Neural progenitor cell (in vitro differentiated cells): ENCODE measurements around the gene SDK2. TPM values are rescaled to one million over a fixed set of nuclear protein-coding genes. Genes with fewer than 3 reads are reported as not detected.

Experiments used
- DNase-seq: peaks from one replicate; pipeline ENCODE4 v3.0.0-alpha.2; 2016; ENCODE audit warnings: low spot score
- H2AFZ ChIP-seq: fragments of 200-600 bp; sonication (generic); replicated peaks from 2 replicates; pipeline ENCODE4 v1.6.1; 2016; ENCODE audit warnings: antibody characterized with exemption
- H3F3A ChIP-seq: fragments of 200-600 bp; sonication (generic); 2 replicates; pipeline ENCODE4 v1.6.1; 2016; ENCODE audit warnings: antibody characterized with exemption, low read depth
- H3K27ac ChIP-seq: fragments of 200-600 bp; sonication (generic); 2 replicates; pipeline ENCODE4 v1.5.1; 2016; ENCODE audit warnings: mild to moderate bottlenecking
- H3K27me3 ChIP-seq: fragments of 200-600 bp; sonication (generic); 2 replicates; pipeline ENCODE4 v1.6.1; 2016; ENCODE audit warnings: mild to moderate bottlenecking, moderate library complexity
- H3K36me3 ChIP-seq: fragments of 200-600 bp; sonication (generic); 2 replicates; pipeline ENCODE4 v1.5.1; 2016
- H3K4me1 ChIP-seq: fragments of 200-600 bp; sonication (generic); 2 replicates; pipeline ENCODE4 v1.6.1; 2016; ENCODE audit warnings: mixed run types
- H3K4me2 ChIP-seq: fragments of 200-600 bp; sonication (generic); 2 replicates; pipeline ENCODE4 v1.6.1; 2016
- H3K4me3 ChIP-seq: fragments of 200-600 bp; sonication (generic); 2 replicates; pipeline ENCODE4 v1.5.1; 2016
- H3K79me2 ChIP-seq: fragments of 200-600 bp; sonication (generic); 2 replicates; pipeline ENCODE4 v1.6.1; 2016; ENCODE audit warnings: low read depth
- H3K9ac ChIP-seq: fragments of 200-600 bp; sonication (generic); 2 replicates; pipeline ENCODE4 v1.6.1; 2016
- H3K9me3 ChIP-seq: fragments of 200-600 bp; sonication (generic); 2 replicates; pipeline ENCODE4 v1.5.1; 2016; ENCODE audit warnings: low read depth
- H4K20me1 ChIP-seq: fragments of 200-600 bp; sonication (generic); 2 replicates; pipeline ENCODE4 v1.6.1; 2016; ENCODE audit warnings: low read depth
- H3K27ac Mint-ChIP-seq: 3 replicates; pipeline ENCODE4 v1.8.0; 2021; ENCODE audit warnings: mixed read lengths
- H3K27me3 Mint-ChIP-seq: 2 replicates; pipeline ENCODE4 v1.8.0; 2022; ENCODE audit warnings: low read depth, mild to moderate bottlenecking, inconsistent platforms, moderate library complexity, mixed read lengths; ENCODE audit not compliant: insufficient read depth
- H3K36me3 Mint-ChIP-seq: 3 replicates; pipeline ENCODE4 v1.8.0; 2021; ENCODE audit warnings: mixed read lengths
- H3K4me1 Mint-ChIP-seq: 3 replicates; pipeline ENCODE4 v1.8.0; 2021; ENCODE audit warnings: mixed read lengths
- H3K4me3 Mint-ChIP-seq: 3 replicates; pipeline ENCODE4 v1.8.0; 2021; ENCODE audit warnings: mild to moderate bottlenecking, moderate library complexity, mixed read lengths
- H3K9me3 Mint-ChIP-seq: 3 replicates; pipeline ENCODE4 v1.8.0; 2020; ENCODE audit warnings: mixed read lengths
- CTCF ChIP-seq: fragments of 200-600 bp; sonication (generic); IDR thresholded peaks from 2 replicates; pipeline ENCODE4 v1.5.1; 2017; ENCODE audit warnings: antibody characterized with exemption, mild to moderate bottlenecking
- EZH2 ChIP-seq: fragments of 200-600 bp; sonication (generic); IDR thresholded peaks from 2 replicates; pipeline ENCODE4 v1.6.1; 2017; ENCODE audit warnings: antibody characterized with exemption, mild to moderate bottlenecking, moderate library complexity
- EZH2phosphoT487 ChIP-seq: fragments of 200-600 bp; sonication (generic); IDR thresholded peaks from 2 replicates; pipeline ENCODE4 v1.6.1; 2017; ENCODE audit warnings: antibody characterized with exemption
- total RNA-seq: library from RNA; depleted of rRNA; stranded (reverse); fragments of >200 nt; gene quantifications from 2 replicates; pipeline ENCODE4 v1.2.3, GENCODE V29; 2015; ENCODE audit warnings: low replicate concordance

SDK2 gene
- total RNA-seq, 1 donor from 2014 or later: 15.3 TPM

- Mint-ChIP-seq H3K36me3 (peaks cover 1% of the 10 kb centered on the region), H3K4me3 (no peak overlapping the region), H3K4me1 (peaks cover 3% of the 10 kb centered on the region), H3K27ac (no peak overlapping the region), H3K27me3 (peaks cover 4% of the 10 kb centered on the region), H3K9me3 (peaks cover 9% of the 10 kb centered on the region)
- Histone ChIP-seq H3K4me3 (no peak overlapping the region), H3K4me1 (no peaks in the 10 kb centered on the region), H3K79me2 (no peaks in the 10 kb centered on the region), H3K9me3 (no peaks in the 10 kb centered on the region), H2AFZ (no peak overlapping the region), H3K27ac (no peak overlapping the region), H3K36me3 (no peaks in the 10 kb centered on the region), H3K4me2 (no peak overlapping the region), H3F3A (no peaks in the 10 kb centered on the region), H3K9ac (no peak overlapping the region), H4K20me1 (no peaks in the 10 kb centered on the region), H3K27me3 (no peaks in the 10 kb centered on the region)
- TF ChIP-seq CTCF (no peak), EZH2phosphoT487 (no peak), EZH2 (no peak)
- DNase-seq: no peak
Observed at GRCh38 chr17:73667181-73667959, 23.1 kb upstream of the SDK2 start.

- Histone ChIP-seq H3K36me3 (no peaks in the 10 kb centered on the region), H4K20me1 (no peaks in the 10 kb centered on the region), H3K9ac (no peak overlapping the region), H3K79me2 (no peaks in the 10 kb centered on the region), H3F3A (no peaks in the 10 kb centered on the region), H3K4me3 (no peak overlapping the region), H3K9me3 (no peaks in the 10 kb centered on the region), H3K4me2 (no peak overlapping the region), H3K4me1 (no peaks in the 10 kb centered on the region), H3K27me3 (no peaks in the 10 kb centered on the region), H2AFZ (no peak overlapping the region), H3K27ac (no peak overlapping the region)
- H3K27me3 Mint-ChIP-seq: peaks cover 4% of the 10 kb centered on the region
- peaks cover 2% of the 10 kb centered on the region for H3K9me3 Mint-ChIP-seq
- peak; percentile 8 for DNase-seq
- H3K36me3 Mint-ChIP-seq: peaks cover 1% of the 10 kb centered on the region
- H3K4me1 Mint-ChIP-seq: peaks cover 3% of the 10 kb centered on the region
- TF ChIP-seq EZH2: no peak
- no peak for TF ChIP-seq EZH2phosphoT487
- TF ChIP-seq CTCF: no peak
- no peak overlapping the region for H3K27ac Mint-ChIP-seq
- no peak overlapping the region for H3K4me3 Mint-ChIP-seq
Observed at GRCh38 chr17:73663614-73664013, 19.4 kb upstream of the SDK2 start.

GRCh38 chr17:73660366-73660765 lies 16.1 kb upstream of the SDK2 start:
- Mint-ChIP-seq H3K4me1 (peaks cover 3% of the 10 kb centered on the region), H3K9me3 (no peaks in the 10 kb centered on the region), H3K27me3 (peaks cover 5% of the 10 kb centered on the region), H3K4me3 (no peak overlapping the region), H3K27ac (no peak overlapping the region), H3K36me3 (no peaks in the 10 kb centered on the region)
- H3K79me2 ChIP-seq: no peaks in the 10 kb centered on the region
- H4K20me1 ChIP-seq: no peaks in the 10 kb centered on the region
- no peak overlapping the region for H3K9ac ChIP-seq
- H3K4me1 ChIP-seq: no peaks in the 10 kb centered on the region
- no peak for DNase-seq
- peaks cover 4% of the 10 kb centered on the region for H3K27me3 ChIP-seq
- no peak overlapping the region for H3K27ac ChIP-seq
- H3K4me2 ChIP-seq: no peak overlapping the region
- H2AFZ ChIP-seq: no peak overlapping the region
- H3K4me3 ChIP-seq: no peak overlapping the region
- H3K36me3 ChIP-seq: no peaks in the 10 kb centered on the region
- no peaks in the 10 kb centered on the region for H3F3A ChIP-seq
- no peak for TF ChIP-seq EZH2phosphoT487
- TF ChIP-seq EZH2: no peak
- TF ChIP-seq CTCF: no peak
- no peaks in the 10 kb centered on the region for H3K9me3 ChIP-seq
